Stimulated activated naive CD4-positive, alpha-beta T cell (primary cell): Measurements from ENCODE around the gene GAL3ST2.
"Not testable (repeated sequence)": the region's sequence is repeated elsewhere in the genome, so short reads cannot be mapped to it uniquely, and the experiment has no call there.

Source experiments
- DNase-seq, 6 experiments: peaks; one replicate each; lab custom pipeline; 2025; lab: John Stamatoyannopoulos, UW

GAL3ST2 gene

GRCh38 chr2:241795021-241795999 lies 18.7 kb downstream of the GAL3ST2 start:
- no peak for DNase-seq

- DNase-seq, result no peak
These were observed 19.6 kb downstream of the GAL3ST2 start for GRCh38 chr2:241796209-241796608.

GRCh38 chr2:241796610-241797138 lies 20.1 kb downstream of the GAL3ST2 start:
- no peak for DNase-seq

- no peak for DNase-seq
These were observed 20.9 kb downstream of the GAL3ST2 start for GRCh38 chr2:241797441-241798080.

DNA sequence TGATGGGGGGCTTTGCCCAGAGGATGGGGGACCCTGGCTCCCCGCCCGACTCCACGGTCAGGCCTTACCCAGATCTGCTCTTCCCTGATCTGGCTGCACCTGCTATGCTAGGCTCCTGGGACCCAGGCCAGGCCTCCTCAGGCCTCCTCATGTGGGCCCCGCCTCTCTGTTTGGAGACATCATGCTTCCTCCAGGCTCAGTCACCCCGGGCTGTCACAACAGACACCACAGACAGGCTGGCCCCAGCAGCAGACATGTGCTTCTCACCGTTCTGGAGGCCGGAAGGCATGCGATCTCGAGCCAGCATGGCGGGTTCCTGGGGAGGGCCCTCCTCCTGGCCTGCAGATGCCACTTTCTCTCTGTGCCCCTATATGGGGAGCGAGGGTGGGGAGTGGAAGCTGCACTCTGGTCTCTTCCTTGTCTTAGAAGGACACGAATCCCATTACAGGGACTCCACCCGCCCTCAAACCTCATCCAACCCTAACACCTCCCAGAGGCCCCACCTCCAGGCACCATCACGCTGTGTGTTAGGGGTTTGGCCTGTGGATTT lies 21.5 kb downstream of the GAL3ST2 start:
- no peak for DNase-seq

DNA sequence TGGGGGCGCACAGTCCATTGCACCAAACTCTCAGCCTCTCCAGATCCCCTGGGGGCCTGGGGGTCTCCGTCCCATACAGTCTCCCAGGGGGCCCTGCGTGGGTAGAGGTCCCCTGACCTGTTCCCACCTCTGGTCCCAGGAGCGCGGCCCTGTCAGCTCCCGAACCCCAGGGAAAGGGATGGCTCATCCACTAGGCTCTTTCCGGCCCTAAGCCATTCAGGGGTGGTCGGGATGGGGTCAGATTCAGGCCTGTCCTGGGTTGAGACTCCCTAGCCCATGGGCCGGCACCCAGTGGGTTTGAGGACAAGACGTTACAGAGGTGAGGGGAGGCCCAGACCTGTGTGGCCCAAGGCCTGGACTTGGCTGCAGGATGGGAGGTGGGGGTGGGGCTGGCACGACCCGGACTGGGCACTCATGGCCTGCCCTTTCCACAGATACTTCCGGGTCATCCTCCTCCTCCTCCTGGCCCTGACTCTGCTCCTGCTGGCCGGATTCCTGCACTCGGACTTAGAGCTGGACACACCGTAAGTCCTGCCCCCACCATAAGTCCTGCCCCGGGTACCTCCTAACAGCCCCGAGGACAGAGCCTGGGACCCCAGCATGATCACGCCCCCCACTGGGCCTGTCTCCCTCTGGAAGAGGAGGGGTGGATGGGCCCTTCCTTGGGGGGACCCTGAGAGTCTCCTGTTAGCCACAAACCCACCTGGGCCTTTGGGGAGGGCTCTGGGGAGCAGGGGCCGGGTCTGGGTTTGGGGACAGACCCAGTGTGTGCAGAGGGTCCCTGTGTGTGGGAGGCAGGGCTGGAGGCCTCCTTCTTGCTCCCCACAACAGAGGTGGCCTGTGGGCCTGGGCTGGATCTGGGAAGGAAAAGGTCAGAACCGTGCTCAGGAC lies 22.3 kb downstream of the GAL3ST2 start:
- DNase-seq, result no peak

DNA sequence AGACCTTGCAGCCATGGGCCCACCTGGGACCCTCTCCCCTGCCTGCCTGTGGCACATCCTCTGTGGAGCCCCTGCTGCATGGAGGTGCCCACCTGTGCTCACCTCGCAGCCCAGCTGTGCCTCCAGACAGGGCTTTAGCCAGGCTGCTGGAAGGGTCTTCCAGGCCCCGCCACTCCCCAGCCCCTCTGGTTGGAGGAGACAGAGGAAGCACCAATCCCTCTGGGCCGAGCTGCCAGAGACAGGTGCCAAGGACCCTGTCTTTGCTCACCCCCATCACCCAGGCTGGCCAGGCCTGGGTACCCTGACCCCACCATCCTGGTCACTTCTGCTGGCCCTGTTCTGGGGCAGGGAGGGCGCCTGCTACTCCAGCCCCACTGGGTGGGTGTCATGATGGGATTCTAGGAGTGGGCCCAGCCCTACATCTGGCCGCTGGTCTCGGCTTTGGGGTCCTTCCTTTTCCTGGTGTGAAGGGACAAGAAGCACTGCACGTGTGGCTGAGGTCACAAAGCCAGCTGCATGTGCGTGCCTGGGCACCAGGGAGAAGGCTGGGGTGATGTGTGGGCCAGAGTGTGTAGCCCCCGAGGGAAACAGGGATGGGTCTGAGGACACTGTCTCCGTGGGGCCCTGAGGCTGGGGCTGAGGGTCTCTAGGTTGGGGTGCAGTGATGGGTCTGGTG lies 23.0 kb downstream of the GAL3ST2 start:
- DNase-seq, result no peak

DNA sequence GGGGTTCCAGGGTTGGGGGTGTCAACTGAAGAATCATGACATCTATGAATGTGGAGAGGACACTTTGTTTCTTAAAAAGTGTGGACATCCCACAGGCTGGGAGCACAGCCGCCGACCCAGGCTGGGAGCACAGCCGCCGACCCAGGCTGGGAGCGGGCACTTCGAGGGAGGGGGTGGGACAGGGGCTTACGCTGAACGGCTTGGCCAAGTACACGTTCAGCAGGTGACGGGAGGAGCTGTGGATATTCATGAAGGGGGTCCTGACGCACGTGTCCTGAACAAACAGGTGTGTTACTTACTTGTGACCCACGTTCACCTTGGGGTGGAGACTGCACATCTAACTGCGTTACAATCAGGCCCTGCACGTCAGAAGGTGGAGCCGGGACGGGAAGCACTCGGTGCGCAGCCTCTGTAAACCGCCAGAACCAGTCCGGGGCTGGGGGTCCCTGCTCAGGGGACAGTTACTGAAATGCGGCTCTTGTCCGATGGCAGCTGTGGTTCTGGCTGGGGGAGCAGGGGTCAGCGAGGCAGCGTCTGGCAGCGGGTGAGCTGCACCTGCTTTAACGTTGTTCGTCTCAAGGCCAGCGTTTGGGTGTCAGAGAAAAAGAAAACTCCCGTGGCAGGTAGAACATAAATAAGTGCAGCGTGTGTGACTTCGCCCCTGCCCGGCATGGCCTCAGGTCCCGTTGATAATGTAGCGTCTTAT lies 23.7 kb downstream of the GAL3ST2 start:
- DNase-seq, result not testable (repeated sequence)

DNA sequence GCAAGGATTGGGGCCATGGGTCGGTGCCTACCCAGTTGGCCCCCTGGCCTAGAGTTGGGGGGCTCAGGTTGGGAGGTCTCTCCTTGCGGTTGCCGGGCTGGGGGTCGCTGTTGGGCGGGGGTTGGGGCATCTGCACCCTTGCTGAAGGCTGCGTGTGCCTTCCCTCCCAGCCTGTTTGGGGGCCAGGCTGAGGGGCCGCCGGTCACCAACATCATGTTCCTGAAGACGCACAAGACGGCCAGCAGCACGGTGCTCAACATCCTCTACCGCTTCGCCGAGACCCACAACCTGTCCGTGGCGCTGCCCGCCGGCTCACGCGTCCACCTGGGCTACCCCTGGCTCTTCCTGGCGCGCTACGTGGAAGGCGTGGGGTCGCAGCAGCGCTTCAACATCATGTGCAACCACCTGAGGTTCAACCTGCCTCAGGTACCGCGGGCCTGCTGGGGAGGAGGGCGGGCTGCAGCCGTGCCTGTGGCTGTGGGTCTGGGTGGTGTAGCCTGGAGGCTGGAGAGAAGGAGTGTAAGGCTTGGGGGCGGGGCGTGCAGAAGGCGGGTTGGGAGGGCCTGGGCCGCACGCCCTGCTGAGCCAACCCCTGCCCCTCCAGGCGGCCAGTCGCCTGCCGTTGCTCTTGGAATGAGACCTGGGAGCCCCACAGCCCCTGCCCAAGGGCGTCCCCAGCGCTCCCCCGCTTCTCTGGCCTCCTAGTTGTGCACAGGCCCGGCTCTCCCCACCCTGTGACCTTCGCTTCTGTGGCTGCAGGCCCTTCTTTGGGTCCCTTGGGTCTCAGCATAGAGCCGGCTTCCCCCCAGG lies 25.2 kb downstream of the GAL3ST2 start:
- DNase-seq, result no peak

- DNase-seq, result no peak
These were observed 26.0 kb downstream of the GAL3ST2 start for GRCh38 chr2:241802421-241803318.

DNA sequence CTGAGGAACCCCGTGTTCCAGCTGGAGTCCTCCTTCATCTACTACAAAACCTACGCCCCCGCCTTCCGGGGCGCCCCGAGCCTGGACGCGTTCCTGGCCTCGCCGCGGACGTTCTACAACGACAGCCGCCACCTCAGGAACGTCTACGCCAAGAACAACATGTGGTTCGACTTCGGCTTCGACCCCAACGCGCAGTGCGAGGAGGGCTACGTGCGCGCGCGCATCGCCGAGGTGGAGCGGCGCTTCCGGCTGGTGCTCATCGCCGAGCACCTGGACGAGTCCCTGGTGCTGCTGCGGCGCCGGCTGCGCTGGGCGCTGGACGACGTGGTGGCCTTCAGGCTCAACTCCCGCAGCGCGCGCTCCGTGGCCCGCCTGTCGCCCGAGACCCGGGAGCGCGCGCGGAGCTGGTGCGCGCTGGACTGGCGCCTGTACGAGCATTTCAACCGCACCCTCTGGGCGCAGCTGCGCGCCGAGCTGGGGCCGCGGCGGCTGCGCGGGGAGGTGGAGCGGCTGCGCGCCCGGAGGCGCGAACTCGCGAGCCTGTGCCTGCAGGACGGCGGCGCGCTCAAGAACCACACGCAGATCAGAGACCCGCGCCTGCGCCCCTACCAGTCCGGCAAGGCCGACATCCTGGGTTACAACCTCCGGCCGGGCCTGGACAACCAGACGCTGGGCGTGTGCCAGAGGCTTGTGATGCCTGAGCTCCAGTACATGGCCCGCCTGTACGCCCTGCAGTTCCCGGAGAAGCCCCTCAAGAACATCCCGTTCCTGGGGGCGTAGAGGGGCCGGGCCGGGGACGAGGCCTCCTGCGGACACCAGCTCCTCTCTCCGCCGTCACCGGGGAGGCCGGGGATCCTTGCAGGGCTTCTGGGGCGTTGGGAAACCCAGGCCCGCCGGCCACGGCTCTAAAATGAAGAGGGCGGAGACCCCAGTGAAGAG lies 27.0 kb downstream of the GAL3ST2 start:
- peak in 2 of 6 experiments; percentile 33 to 39 for DNase-seq

GRCh38 chr2:241804326-241805229 lies 28.0 kb downstream of the GAL3ST2 start:
- peak in 1 of 6 experiments; percentile 43 for DNase-seq

GRCh38 chr2:241806217-241806616 lies 29.6 kb downstream of the GAL3ST2 start:
- not testable (repeated sequence) for DNase-seq

- DNase-seq, result no peak
These were observed 31.6 kb downstream of the GAL3ST2 start for GRCh38 chr2:241808051-241808720.

DNA sequence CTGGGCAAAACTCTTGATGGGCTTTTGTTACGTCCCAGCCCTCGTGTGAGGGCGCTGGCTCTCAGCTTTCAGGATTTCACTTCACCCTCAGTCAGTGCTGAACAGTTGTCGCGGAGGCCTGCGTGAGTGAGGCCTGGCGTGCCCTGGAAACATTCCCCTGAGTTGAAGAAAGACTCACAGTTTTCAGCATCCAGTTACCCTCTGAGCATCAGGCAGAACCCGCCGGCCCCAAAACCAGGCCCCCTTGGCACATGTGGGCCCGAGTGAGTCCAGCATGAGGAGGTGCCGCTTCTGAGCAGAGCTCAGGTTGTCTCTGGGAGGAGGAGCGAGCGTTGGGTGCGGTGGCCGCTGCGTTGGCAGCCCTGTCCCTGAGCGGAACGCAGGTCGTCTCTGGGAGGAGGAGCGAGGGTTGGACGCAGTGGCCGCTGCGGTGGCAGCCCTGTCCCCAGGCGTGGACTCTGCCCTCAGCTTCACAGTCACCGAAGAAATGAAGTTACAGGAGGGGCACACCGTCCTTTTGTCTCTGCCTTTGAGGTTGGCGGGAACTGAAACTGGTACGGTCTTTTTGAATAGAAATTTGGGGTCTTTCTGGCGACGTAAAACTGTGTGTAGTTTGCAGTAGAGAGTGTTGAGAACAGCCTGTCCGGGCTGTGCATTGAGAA lies 32.2 kb downstream of the GAL3ST2 start, which contains the start of gene NEU4:
Gene NEU4, plus strand, starts transcription at position 473 of the 662 bp plus-strand sequence. CDS start 5,292 bp downstream, outside the sequence.
- no peak for DNase-seq
